HepG2 (cell line): ENCODE data around the gene TSPAN9. TPM values are rescaled to one million over a fixed set of nuclear protein-coding genes. Genes with fewer than 3 reads are reported as not detected.

Experiments
- ATAC-seq: fragments of 200-7000 bp; cut with Tn5 transposase; 3 replicates; pipeline ENCODE4 v1.9.1; 2020; ENCODE audit warnings: mild to moderate bottlenecking, moderate library complexity
- BruUV-seq: library from RNA; stranded (reverse); fragments of 400-500 nt; replicated peaks from 2 replicates; lab custom pipeline; 2021; lab: Mats Ljungman, UMichigan
- CTCF ChIA-PET: fragments of 300-600 bp; formaldehyde crosslinking; extraction: SDS; loops from one replicate; lab custom pipeline; 2021; ENCODE audit warnings: low total read pairs, inconsistent platforms, low intra/inter-chr PET ratio; lab: Yijun Ruan, JAX
- POLR2A ChIA-PET: fragments of 350-600 bp; sonication (Branson Sonifier 250); formaldehyde crosslinking; loops from one replicate; lab custom pipeline; 2020; ENCODE audit warnings: antibody characterized with exemption, inconsistent platforms; lab: Yijun Ruan, JAX
- DNase-seq: peaks from one replicate; pipeline ENCODE4 v3.0.0-alpha.2; 2015; ENCODE audit warnings: low spot score
- FAIRE-seq: peaks from 3 replicates; lab custom pipeline; 2011; peaks lifted over from hg19 to GRCh38; lab: Jason Lieb, UNC
- H2AFZ ChIP-seq: one replicate; pipeline ENCODE4 v1.6.1; 2011; ENCODE audit warnings: low read length, inconsistent platforms
- H3K27ac ChIP-seq: fragments of 300-600 bp; 3 replicates; pipeline ENCODE4 v1.8.0; 2011; ENCODE audit warnings: mixed run types, mild to moderate bottlenecking, mixed read lengths, low read length, inconsistent platforms; ENCODE audit not compliant: insufficient read depth; ENCODE audit errors: extremely low read length
- H3K27me3 ChIP-seq, 2 experiments: fragments of 200-600 bp in 1 of 2; 2 replicates in 1 of 2; 3 replicates in 1 of 2; pipeline versions ENCODE4 v1.6.0 to v1.8.0; 2011; ENCODE audit warnings: low read length in 2 of 2, mild to moderate bottlenecking in 2 of 2, moderate library complexity in 2 of 2, inconsistent platforms in 1 of 2; ENCODE audit not compliant: insufficient read depth in 2 of 2, control insufficient read depth in 1 of 2
- H3K36me3 ChIP-seq, 2 experiments: fragments of 200-600 bp in 1 of 2; replicated peaks in 1 of 2; 2 replicates in 1 of 2; 3 replicates in 1 of 2; pipeline versions ENCODE4 v1.5.1 to v1.8.0; 2011; ENCODE audit warnings: low read length in 2 of 2, inconsistent platforms in 1 of 2; ENCODE audit not compliant: insufficient read depth in 2 of 2, control insufficient read depth in 1 of 2
- H3K4me1 ChIP-seq: 2 replicates; pipeline ENCODE4 v1.5.1; 2012; ENCODE audit warnings: low read length, inconsistent platforms; ENCODE audit not compliant: insufficient read depth
- H3K4me2 ChIP-seq: 2 replicates; pipeline ENCODE4 v1.6.0; 2011; ENCODE audit warnings: low read depth, low read length, inconsistent platforms
- H3K4me3 ChIP-seq, 3 experiments: fragments of 200-600 bp in 1 of 3; sonication (generic), shearing (Covaris generic) in 1 of 3; replicated peaks in 1 of 3; 2 replicates each; pipeline ENCODE4 v1.5.1; 2011 to 2016; ENCODE audit warnings: low read length in 3 of 3, inconsistent platforms in 2 of 3, low read depth in 2 of 3, mild to moderate bottlenecking in 2 of 3, control low read depth in 1 of 3, mixed read lengths in 1 of 3; ENCODE audit not compliant: insufficient read depth in 1 of 3
- H3K79me2 ChIP-seq: one replicate; pipeline ENCODE4 v1.6.1; 2011; ENCODE audit warnings: low read length, inconsistent platforms; ENCODE audit not compliant: insufficient read depth
- H3K9ac ChIP-seq: 2 replicates; pipeline ENCODE4 v1.6.0; 2011; ENCODE audit warnings: mild to moderate bottlenecking, low read depth, low read length, inconsistent platforms; ENCODE audit not compliant: insufficient read depth
- H3K9me3 ChIP-seq: 2 replicates; pipeline ENCODE4 v1.5.1; 2012; ENCODE audit warnings: mild to moderate bottlenecking, low read length
- H4K20me1 ChIP-seq: 2 replicates; pipeline ENCODE4 v1.6.0; 2011; ENCODE audit warnings: inconsistent platforms, mild to moderate bottlenecking, low read length, moderate library complexity; ENCODE audit not compliant: insufficient read depth
- AGO2 ChIP-seq: fragments of 200-400 bp; formaldehyde crosslinking; optimal IDR thresholded peaks from 2 replicates; pipeline ENCODE3; 2017; ENCODE audit warnings: mild to moderate bottlenecking, low read depth, low read length, moderate library complexity
- CAMTA2 ChIP-seq: sonication (generic); formaldehyde crosslinking; IDR thresholded peaks from 2 replicates; pipeline ENCODE4 v1.4.0; 2020; ENCODE audit warnings: mild to moderate bottlenecking, missing genetic modification reagents, borderline replicate concordance
- EED ChIP-seq: sonication (generic); formaldehyde crosslinking; IDR thresholded peaks from 2 replicates; pipeline ENCODE4 v1.5.0; 2020; ENCODE audit warnings: mild to moderate bottlenecking, missing genetic modification reagents
- FOXC1 ChIP-seq: sonication (generic); formaldehyde crosslinking; IDR thresholded peaks from 2 replicates; pipeline ENCODE4 v1.8.0; 2022; ENCODE audit warnings: mild to moderate bottlenecking, missing genetic modification reagents, borderline replicate concordance
- NFE2L2 ChIP-seq: fragments of 150-350 bp; IDR thresholded peaks from 2 replicates; pipeline ENCODE4 v1.6.1; 2014; ENCODE audit warnings: low read length
- POGZ ChIP-seq: sonication (generic); formaldehyde crosslinking; IDR thresholded peaks from 2 replicates; pipeline ENCODE4 v1.4.0; 2020; ENCODE audit warnings: mild to moderate bottlenecking, missing genetic modification reagents
- ZBED4 ChIP-seq: sonication (generic); formaldehyde crosslinking; IDR thresholded peaks from 2 replicates; pipeline ENCODE4 v1.4.0; 2020; ENCODE audit warnings: missing genetic modification reagents, borderline replicate concordance
- ZNF513 ChIP-seq: sonication (generic); formaldehyde crosslinking; conservative IDR thresholded peaks from 2 replicates; pipeline ENCODE4 v1.5.0; 2020; ENCODE audit warnings: missing genetic modification reagents
- WGBS: methylation state at CpG from one replicate; pipeline ENCODE4 v1.1.6; 2017; ENCODE audit warnings: low lambda C conversion rate; 5-methylcytosine and 5-hydroxymethylcytosine counted together
- in situ Hi-C: cut with HindIII; loops from 2 replicates; pipeline ENCODE4 v1.10.0; 2017; ENCODE audit warnings: low pct_unique_long_range_greater_than_20kb; ENCODE audit not compliant: extremely low pct_ligation_motif_present
- intact Hi-C: fragments of 100-400 bp; cut with micrococcal nuclease; formaldehyde crosslinking; loops from one replicate; pipeline ENCODE4 v1.10.0; 2022; ENCODE audit not compliant: unreplicated experiment
- polyA plus RNA-seq, 8 experiments: library from polyadenylated mRNA; depleted of rRNA in 3 of 8; stranded (reverse) in 7 of 8; unstranded in 1 of 8; fragments of >200 nt; fragmentation: Illumina TruSeq in 4 of 8; extraction: Trizol in 4 of 8; gene quantifications; 2 replicates each; pipeline versions ENCODE4 v1.2.1 to v1.2.3, GENCODE V29; 2011 to 2016; ENCODE audit warnings: low read depth in 4 of 8, missing spikeins in 1 of 8, mixed read lengths in 1 of 8; ENCODE audit not compliant: insufficient read depth in 1 of 8
- total RNA-seq, 5 experiments: library from RNA; depleted of rRNA; stranded (reverse); fragments of >200 nt; fragmentation: Illumina TruSeq; extraction: Trizol; gene quantifications; 2 replicates each; pipeline ENCODE4 v1.2.3, GENCODE V29; 2016; ENCODE audit warnings: low read depth in 1 of 5
- TF ChIP-seq, protein P1 (sequence below): sonication (generic); formaldehyde crosslinking; IDR thresholded peaks from 2 replicates; pipeline ENCODE4 v1.8.1; 2023; ENCODE audit warnings: mild to moderate bottlenecking, moderate library complexity, missing genetic modification reagents
- TF ChIP-seq, protein P2 (sequence below): sonication (generic); formaldehyde crosslinking; IDR thresholded peaks from 2 replicates; pipeline ENCODE4 v1.5.0; 2020; ENCODE audit warnings: mild to moderate bottlenecking, missing genetic modification reagents, moderate library complexity
- TF ChIP-seq, protein P3 (sequence below): sonication (generic); formaldehyde crosslinking; IDR thresholded peaks from 2 replicates; pipeline ENCODE4 v1.4.0; 2020; ENCODE audit warnings: missing genetic modification reagents

Gene TSPAN9
- total and polyA plus RNA-seq, 2 of the 13 experiments (the other 11 are each of a cell fraction or from before 2014, with no cell fraction given): 18.1 to 42.3 TPM

DNA sequence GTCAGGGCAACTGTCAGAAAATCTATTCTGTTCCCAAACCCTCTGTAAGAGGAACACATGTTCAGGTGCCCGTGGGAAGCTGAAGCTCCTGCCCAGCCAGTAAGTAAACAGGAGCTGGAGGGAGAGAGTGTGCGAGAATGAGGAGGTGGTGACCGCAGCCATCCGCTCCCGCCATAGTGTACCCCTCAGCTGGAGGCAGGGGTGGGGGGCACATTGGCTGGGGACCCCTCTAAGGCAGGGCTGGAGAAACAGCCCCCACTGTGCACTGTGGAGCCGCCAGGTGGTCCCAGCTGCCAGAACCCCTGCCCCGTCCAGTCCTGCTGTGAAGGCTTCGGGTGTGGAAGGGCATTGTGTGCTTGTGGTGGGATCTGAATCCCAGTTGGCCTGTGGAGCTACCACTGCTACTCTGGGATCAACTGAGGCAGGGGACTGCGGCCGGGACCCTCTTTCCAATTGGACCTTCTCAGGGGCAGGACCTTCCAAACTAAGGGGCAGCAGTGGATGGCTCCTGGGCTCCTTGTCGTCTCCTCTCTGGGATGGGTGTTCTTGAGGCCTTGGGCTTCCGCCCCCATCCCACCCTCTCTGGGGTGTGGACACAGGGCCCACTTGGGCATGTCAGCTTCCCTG, 59.6 kb downstream of the TSPAN9 start:
- ATAC-seq: no peak
- in situ Hi-C loops: loop anchor here (5.0 kb wide), 1 partner anchor 66 kb away; no protein-coding TSS in a partner anchor
- peaks cover 17% of the 10 kb centered on the region for H4K20me1 ChIP-seq
- no peak overlapping the region for H3K4me2 ChIP-seq
- intact Hi-C loops: no loop called here
- no peak for DNase-seq
- no peak overlapping the region for H2AFZ ChIP-seq
- no peak overlapping the region for H3K9ac ChIP-seq
- no peak overlapping the region for H3K4me3 ChIP-seq
- no peaks in the 10 kb centered on the region for H3K9me3 ChIP-seq
- 94% methylated on average over 4 of the region's 12 CpGs for WGBS
- H3K27ac ChIP-seq: no peak overlapping the region
- peaks cover 0 to 3% of the 10 kb centered on the region in 2 experiments; a peak in 2 of 5 replicates for H3K36me3 ChIP-seq
- POLR2A ChIA-PET: no interaction called here
- no peaks in the 10 kb centered on the region for H3K27me3 ChIP-seq
- FAIRE-seq: no peak
- peaks cover 2% of the 10 kb centered on the region for H3K79me2 ChIP-seq
- H3K4me1 ChIP-seq: no peaks in the 10 kb centered on the region
- BruUV-seq: no TSS peak
- CTCF ChIA-PET: interaction anchor here (1.8 to 2.0 kb wide), 2 partner anchors 66 to 139 kb away, joined by 28 read pairs; no protein-coding TSS in a partner anchor
- TF ChIP-seq FOXC1 (CRISPR knock-in tag) (no peak), CAMTA2 (CRISPR knock-in tag) (no peak), POGZ (CRISPR knock-in tag) (no peak), AGO2 (no peak), NFE2L2 (no peak), EED (CRISPR knock-in tag) (no peak), ZBED4 (CRISPR knock-in tag) (no peak), ZNF513 (CRISPR knock-in tag) (no peak)
- TF ChIP-seq, protein P1, sequence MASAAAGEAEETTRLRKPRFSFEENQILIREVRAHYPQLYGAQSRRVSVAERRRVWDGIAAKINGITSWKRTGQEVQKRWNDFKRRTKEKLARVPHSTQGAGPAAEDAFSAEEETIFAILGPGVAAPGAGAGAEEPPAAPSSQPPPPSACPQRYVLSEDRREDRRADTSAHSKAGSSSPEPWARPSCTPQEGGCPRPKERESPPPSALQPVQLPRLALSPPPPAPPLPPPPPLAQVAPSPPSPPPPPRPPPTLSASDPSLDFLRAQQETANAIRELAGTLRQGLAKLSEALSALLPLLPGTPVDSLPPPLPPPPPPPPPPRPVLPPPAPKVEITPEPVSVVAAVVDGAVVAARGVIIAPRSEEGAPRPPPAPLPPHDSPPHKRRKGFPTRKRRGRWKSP (CRISPR knock-in tag): no peak
- TF ChIP-seq, protein P2, sequence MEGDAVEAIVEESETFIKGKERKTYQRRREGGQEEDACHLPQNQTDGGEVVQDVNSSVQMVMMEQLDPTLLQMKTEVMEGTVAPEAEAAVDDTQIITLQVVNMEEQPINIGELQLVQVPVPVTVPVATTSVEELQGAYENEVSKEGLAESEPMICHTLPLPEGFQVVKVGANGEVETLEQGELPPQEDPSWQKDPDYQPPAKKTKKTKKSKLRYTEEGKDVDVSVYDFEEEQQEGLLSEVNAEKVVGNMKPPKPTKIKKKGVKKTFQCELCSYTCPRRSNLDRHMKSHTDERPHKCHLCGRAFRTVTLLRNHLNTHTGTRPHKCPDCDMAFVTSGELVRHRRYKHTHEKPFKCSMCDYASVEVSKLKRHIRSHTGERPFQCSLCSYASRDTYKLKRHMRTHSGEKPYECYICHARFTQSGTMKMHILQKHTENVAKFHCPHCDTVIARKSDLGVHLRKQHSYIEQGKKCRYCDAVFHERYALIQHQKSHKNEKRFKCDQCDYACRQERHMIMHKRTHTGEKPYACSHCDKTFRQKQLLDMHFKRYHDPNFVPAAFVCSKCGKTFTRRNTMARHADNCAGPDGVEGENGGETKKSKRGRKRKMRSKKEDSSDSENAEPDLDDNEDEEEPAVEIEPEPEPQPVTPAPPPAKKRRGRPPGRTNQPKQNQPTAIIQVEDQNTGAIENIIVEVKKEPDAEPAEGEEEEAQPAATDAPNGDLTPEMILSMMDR: no peak
- TF ChIP-seq, protein P3, sequence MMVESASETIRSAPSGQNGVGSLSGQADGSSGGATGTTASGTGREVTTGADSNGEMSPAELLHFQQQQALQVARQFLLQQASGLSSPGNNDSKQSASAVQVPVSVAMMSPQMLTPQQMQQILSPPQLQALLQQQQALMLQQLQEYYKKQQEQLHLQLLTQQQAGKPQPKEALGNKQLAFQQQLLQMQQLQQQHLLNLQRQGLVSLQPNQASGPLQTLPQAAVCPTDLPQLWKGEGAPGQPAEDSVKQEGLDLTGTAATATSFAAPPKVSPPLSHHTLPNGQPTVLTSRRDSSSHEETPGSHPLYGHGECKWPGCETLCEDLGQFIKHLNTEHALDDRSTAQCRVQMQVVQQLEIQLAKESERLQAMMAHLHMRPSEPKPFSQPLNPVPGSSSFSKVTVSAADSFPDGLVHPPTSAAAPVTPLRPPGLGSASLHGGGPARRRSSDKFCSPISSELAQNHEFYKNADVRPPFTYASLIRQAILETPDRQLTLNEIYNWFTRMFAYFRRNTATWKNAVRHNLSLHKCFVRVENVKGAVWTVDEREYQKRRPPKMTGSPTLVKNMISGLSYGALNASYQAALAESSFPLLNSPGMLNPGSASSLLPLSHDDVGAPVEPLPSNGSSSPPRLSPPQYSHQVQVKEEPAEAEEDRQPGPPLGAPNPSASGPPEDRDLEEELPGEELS: no peak
